BJ (cell line): ENCODE data around the gene TRIM50. TPM values are rescaled to one million over a fixed set of nuclear protein-coding genes. Genes with fewer than 3 reads are reported as not detected.
"Not testable (repeated sequence)": the region's sequence is repeated elsewhere in the genome, so short reads cannot be mapped to it uniquely, and the experiment has no call there.

ENCODE experiments used
- CTCF ChIA-PET: fragments of 350-600 bp; formaldehyde crosslinking; extraction: SDS; loops from one replicate; lab custom pipeline; 2021; ENCODE audit warnings: antibody characterized with exemption, inconsistent platforms; lab: Yijun Ruan, JAX
- POLR2A ChIA-PET: fragments of 300-600 bp; sonication (Branson Sonifier 250); formaldehyde crosslinking; extraction: SDS; loops from one replicate; lab custom pipeline; 2021; ENCODE audit warnings: antibody characterized with exemption; lab: Charles Lee
- DNase-seq: peaks from one replicate; pipeline ENCODE4 v3.0.0-alpha.2; 2011; ENCODE audit warnings: low read depth
- H3K27me3 ChIP-seq: 2 replicates; pipeline ENCODE4 v1.6.0; 2011; ENCODE audit warnings: low read length; ENCODE audit not compliant: control insufficient read depth, insufficient read depth
- H3K36me3 ChIP-seq: 2 replicates; pipeline ENCODE4 v1.5.1; 2011; ENCODE audit warnings: low read length; ENCODE audit not compliant: control insufficient read depth, insufficient read depth
- H3K4me3 ChIP-seq: 2 replicates; pipeline ENCODE4 v1.5.1; 2011; ENCODE audit warnings: low read depth, mild to moderate bottlenecking, control low read depth, low read length
- CTCF ChIP-seq: IDR thresholded peaks from 2 replicates; pipeline ENCODE4 v1.5.1; 2011; ENCODE audit warnings: low read depth, mild to moderate bottlenecking, control low read depth, inconsistent platforms, low read length, moderate library complexity; ENCODE audit not compliant: insufficient read depth
- polyA plus RNA-seq: library from polyadenylated mRNA; depleted of rRNA; stranded (reverse); fragments of >200 nt; gene quantifications from 2 replicates; pipeline ENCODE4 v1.2.3, GENCODE V29; 2011

TRIM50 gene
- polyA plus RNA-seq, 1 experiment, result not detected

GRCh38 chr7:73319541-73319940, 8.3 kb downstream of the TRIM50 start:
- DNase-seq, H3K27me3 ChIP-seq, POLR2A ChIA-PET, H3K4me3 ChIP-seq, CTCF ChIA-PET, H3K36me3 ChIP-seq: not testable (repeated sequence)

GRCh38 chr7:73318656-73319204, 9.2 kb downstream of the TRIM50 start:
- POLR2A ChIA-PET, CTCF ChIA-PET, H3K27me3 ChIP-seq, DNase-seq, H3K4me3 ChIP-seq, H3K36me3 ChIP-seq: not testable (repeated sequence)

- ChIA-PET CTCF (interaction anchor here (1.5 kb wide), 1 partner anchor 26 kb away, joined by 6 read pairs; no protein-coding TSS in a partner anchor), POLR2A (no interaction called here)
- no peaks in the 10 kb centered on the region for H3K36me3 ChIP-seq
- H3K4me3 ChIP-seq, result no peak overlapping the region
- no peak for DNase-seq
- no peaks in the 10 kb centered on the region; the same call in 1 of the 2 replicates for H3K27me3 ChIP-seq
- TF ChIP-seq CTCF, result no peak
Observed at GRCh38 chr7:73316521-73316920, 11.4 kb downstream of the TRIM50 start.

GRCh38 chr7:73314271-73314670, 13.6 kb downstream of the TRIM50 start:
- no peak overlapping the region for H3K4me3 ChIP-seq
- no peaks in the 10 kb centered on the region for H3K36me3 ChIP-seq
- no peak for DNase-seq
- no peaks in the 10 kb centered on the region for H3K27me3 ChIP-seq
- TF ChIP-seq CTCF, result no peak
- CTCF ChIA-PET, result interaction anchor here (0.9 to 1.5 kb wide), 2 partner anchors 37 to 122 kb away, joined by 3 to 4 read pairs; no protein-coding TSS in a partner anchor
- POLR2A ChIA-PET, result no interaction called here

GRCh38 chr7:73313521-73313906, 14.4 kb downstream of the TRIM50 start:
- no peaks in the 10 kb centered on the region for H3K36me3 ChIP-seq
- DNase-seq, result no peak
- POLR2A ChIA-PET, result no interaction called here
- H3K27me3 ChIP-seq, result no peaks in the 10 kb centered on the region
- CTCF ChIA-PET, result interaction anchor here (0.6 to 0.9 kb wide), 2 partner anchors 11 to 123 kb away, joined by 3 to 4 read pairs; no protein-coding TSS in a partner anchor
- H3K4me3 ChIP-seq, result no peak overlapping the region
- TF ChIP-seq CTCF, result no peak

GRCh38 chr7:73312831-73313520, 14.9 kb downstream of the TRIM50 start:
- ChIA-PET CTCF (interaction anchor here (0.6 to 0.9 kb wide), 2 partner anchors 11 to 123 kb away, joined by 3 to 4 read pairs; no protein-coding TSS in a partner anchor), POLR2A (no interaction called here)
- H3K4me3 ChIP-seq, result no peak overlapping the region
- no peaks in the 10 kb centered on the region for H3K27me3 ChIP-seq
- H3K36me3 ChIP-seq, result no peaks in the 10 kb centered on the region
- no peak for TF ChIP-seq CTCF
- DNase-seq, result no peak

GRCh38 chr7:73311421-73311820, 16.5 kb downstream of the TRIM50 start:
- POLR2A ChIA-PET, H3K36me3 ChIP-seq, DNase-seq, H3K27me3 ChIP-seq, H3K4me3 ChIP-seq: not testable (repeated sequence)
- CTCF ChIA-PET, result interaction anchor here (0.7 to 1.1 kb wide), 2 partner anchors 12 to 140 kb away, joined by 3 read pairs; no protein-coding TSS in a partner anchor
